Spinal cord (tissue), 10 donors: ENCODE measurements around the gene SLC25A1. TPM values are rescaled to one million over a fixed set of nuclear protein-coding genes. Genes with fewer than 3 reads are reported as not detected.

Experiments
- DNase-seq, 6 donors: peaks; one replicate each; pipeline versions ENCODE4 v3.0.0 to v3.0.0-alpha.2; 2013 to 2015; ENCODE audit warnings: low spot score in 6 of 6, low read depth in 4 of 6
- H3K27ac ChIP-seq: one replicate; pipeline ENCODE4 v1.5.1; 2013; ENCODE audit warnings: low read depth, low read length, control low read depth
- H3K27me3 ChIP-seq: one replicate; pipeline ENCODE4 v1.6.1; 2013; ENCODE audit warnings: low read length; ENCODE audit not compliant: control insufficient read depth, insufficient read depth
- H3K36me3 ChIP-seq: one replicate; pipeline ENCODE4 v1.6.1; 2013; ENCODE audit warnings: low read length; ENCODE audit not compliant: control insufficient read depth, insufficient read depth
- H3K4me1 ChIP-seq: one replicate; pipeline ENCODE4 v1.6.1; 2013; ENCODE audit warnings: low read length; ENCODE audit not compliant: control insufficient read depth, insufficient read depth
- H3K4me3 ChIP-seq: one replicate; pipeline ENCODE4 v1.5.1; 2013; ENCODE audit warnings: low read depth, low read length, control low read depth
- H3K9me3 ChIP-seq: one replicate; pipeline ENCODE4 v1.6.1; 2013; ENCODE audit warnings: low read length; ENCODE audit not compliant: control insufficient read depth, insufficient read depth
- WGBS: methylation state at CpG from one replicate; pipeline ENCODE4 v1.1.5; 2013; ENCODE audit warnings: missing lambda C conversion rate; ENCODE audit not compliant: insufficient coverage; 5-methylcytosine and 5-hydroxymethylcytosine counted together
- polyA plus RNA-seq, 2 donors: library from polyadenylated mRNA; unstranded; fragments of 120-200 nt; gene quantifications; one replicate each; pipeline ENCODE4 v1.2.1, GENCODE V29; 2013; ENCODE audit not compliant: insufficient read length in 2 of 2
- total RNA-seq, 2 donors: library from RNA; depleted of rRNA in 1 of 2; stranded (reverse); fragments of 120-200 nt in 1 of 2; fragments of >200 nt in 1 of 2; gene quantifications; one replicate each; pipeline versions ENCODE4 v1.2.3 to v1.2.4, GENCODE V29; 2013 to 2014
- donor health status: healthy.

SLC25A1 gene
- total and polyA plus RNA-seq, 4 donors: 31.4 to 107 (median 82.7) TPM

- H3K27me3 ChIP-seq: no peaks in the 10 kb centered on the region
- H3K27ac ChIP-seq: no peak overlapping the region
- H3K9me3 ChIP-seq: no peaks in the 10 kb centered on the region
- H3K4me1 ChIP-seq: peaks cover 6% of the 10 kb centered on the region
- H3K4me3 ChIP-seq: no peak overlapping the region
- 89% methylated on average over 19 of the region's 19 CpGs for WGBS
- no peak for DNase-seq
- peaks cover 13% of the 10 kb centered on the region for H3K36me3 ChIP-seq
Measured at GRCh38 chr22:19126309-19127273, 51.9 kb downstream of the SLC25A1 start.

Other genes with a start within 250 kb of the SLC25A1 start
- gene PRODH, start 242.4 kb downstream of the SLC25A1 start, total RNA-seq: 10 to 100 TPM; 14.4 to 75.3 TPM
- gene PRODH, start 242.4 kb downstream of the SLC25A1 start, polyA plus RNA-seq: 10 to 100 TPM; 39.5 to 57.6 TPM
- 10 to 100 TPM; 61.5 to 66.6 TPM for gene DGCR2, start 56.3 kb downstream of the SLC25A1 start, total RNA-seq
- 100 to 1,000 TPM; 123 TPM for gene DGCR2, start 56.3 kb downstream of the SLC25A1 start, polyA plus RNA-seq
- not detected for gene TSSK2, start 47.4 kb downstream of the SLC25A1 start, total RNA-seq
- gene TSSK2, start 47.4 kb downstream of the SLC25A1 start, polyA plus RNA-seq: not detected
- gene ESS2, start 34.1 kb downstream of the SLC25A1 start, total RNA-seq: 10 to 100 TPM in 1 of 2 donors, 1 to 10 TPM in 1; 5.7 to 17.2 TPM
- gene ESS2, start 34.1 kb downstream of the SLC25A1 start, polyA plus RNA-seq: 10 to 100 TPM; 23.5 to 25.5 TPM
- not detected for gene GSC2, start 28.4 kb downstream of the SLC25A1 start, total RNA-seq
- gene GSC2, start 28.4 kb downstream of the SLC25A1 start, polyA plus RNA-seq: not detected
- gene CLTCL1, start 113.0 kb upstream of the SLC25A1 start, total RNA-seq: 10 to 100 TPM; 13.0 to 20.9 TPM
- 10 to 100 TPM; 12.3 to 18.5 TPM for gene CLTCL1, start 113.0 kb upstream of the SLC25A1 start, polyA plus RNA-seq